Islet of Langerhans (tissue), 1 donor: Measurements from ENCODE around the gene KCTD4.
A peak's percentile ranks its signal among the peaks of the same experiment; 100 is the strongest.
"Not testable (repeated sequence)": the region's sequence is repeated elsewhere in the genome, so short reads cannot be mapped to it uniquely, and the experiment has no call there.

Source experiments
- FAIRE-seq: peaks from one replicate; lab custom pipeline; 2011; peaks lifted over from hg19 to GRCh38; lab: Jason Lieb, UNC

Gene KCTD4

GRCh38 chr13:45200701-45201232 is at the start of gene KCTD4:
Gene KCTD4, minus strand, starts transcription at chr13:45201045. Its CDS starts 6,478 bp downstream, at chr13:45194567.
- FAIRE-seq = no peak

DNA sequence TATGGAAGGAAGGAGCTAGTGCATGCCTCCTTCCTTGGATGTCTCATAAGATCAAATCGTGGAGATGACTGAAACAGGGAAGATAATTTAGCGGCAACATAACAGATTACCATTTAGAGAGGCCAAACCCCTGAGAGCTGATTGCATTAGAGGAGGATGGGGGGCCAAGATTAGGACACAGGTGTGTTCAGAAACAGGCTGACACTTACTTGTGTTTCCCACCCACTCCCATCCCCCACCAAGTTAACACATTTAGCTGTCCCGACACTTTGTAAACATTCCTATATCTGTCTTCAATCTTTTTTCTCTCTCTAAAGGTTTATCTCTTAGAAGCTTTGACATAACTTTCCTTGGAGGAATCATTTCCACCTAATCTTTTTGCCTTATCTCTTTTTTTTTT is 48.8 kb upstream of the KCTD4 start:
- FAIRE-seq = no peak

DNA sequence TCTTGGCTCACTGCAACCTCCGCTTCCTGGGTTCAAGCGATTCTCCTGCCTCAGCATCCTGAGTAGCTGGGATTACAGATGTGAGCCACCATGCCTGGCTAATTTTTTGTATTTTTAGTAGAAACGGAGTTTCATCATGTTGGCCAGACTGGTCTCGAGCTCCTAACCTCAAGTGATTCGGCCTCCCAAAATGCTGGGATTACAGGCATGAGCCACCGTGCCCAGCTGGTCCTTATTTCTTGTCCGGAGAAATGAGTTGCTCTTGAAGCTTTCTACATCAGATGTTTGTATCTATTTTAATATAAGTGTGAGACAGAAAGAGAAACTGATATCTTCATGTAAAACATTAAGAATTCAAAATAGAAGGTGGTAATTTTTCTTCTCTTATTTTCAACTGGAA is 43.9 kb upstream of the KCTD4 start:
- FAIRE-seq = not testable (repeated sequence)

DNA sequence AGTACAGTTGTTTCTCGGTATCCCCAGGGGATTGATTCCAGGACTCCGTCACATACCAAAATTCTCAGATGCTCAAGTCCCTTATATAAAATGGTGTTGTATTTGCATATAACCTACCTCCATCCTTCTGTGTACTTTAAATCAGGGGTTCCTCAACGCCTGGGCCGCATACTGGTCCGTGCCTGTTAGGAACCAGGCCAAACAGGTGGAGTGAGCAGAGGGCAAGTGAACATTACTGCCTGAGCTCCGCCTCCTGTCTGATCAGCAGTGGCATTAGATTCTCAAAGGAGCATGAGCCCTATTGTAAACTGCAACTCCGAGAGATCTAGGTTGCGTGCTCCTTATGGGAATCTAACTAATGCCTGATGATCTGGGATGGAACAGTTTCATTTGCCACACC is 42.2 kb upstream of the KCTD4 start:
- FAIRE-seq = no peak

DNA sequence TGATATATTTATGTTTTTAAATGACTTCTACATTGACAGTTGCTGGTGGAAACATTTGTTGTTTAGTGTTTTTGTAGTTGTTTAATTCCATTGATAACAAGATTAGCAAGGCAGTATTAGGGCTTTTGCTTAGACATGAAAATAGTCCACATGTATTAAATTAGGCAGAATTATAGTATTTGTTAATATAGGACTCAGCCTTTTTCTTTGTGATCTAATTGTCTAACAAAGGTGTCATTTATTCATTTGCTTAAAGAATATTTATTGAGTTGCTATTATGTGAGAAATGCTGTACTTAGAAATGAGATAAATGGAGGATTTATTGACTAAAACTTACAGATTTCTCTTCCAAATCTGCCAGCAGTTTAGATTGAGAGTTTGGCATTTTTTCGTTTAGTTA is 41.7 kb upstream of the KCTD4 start:
- FAIRE-seq = no peak

DNA sequence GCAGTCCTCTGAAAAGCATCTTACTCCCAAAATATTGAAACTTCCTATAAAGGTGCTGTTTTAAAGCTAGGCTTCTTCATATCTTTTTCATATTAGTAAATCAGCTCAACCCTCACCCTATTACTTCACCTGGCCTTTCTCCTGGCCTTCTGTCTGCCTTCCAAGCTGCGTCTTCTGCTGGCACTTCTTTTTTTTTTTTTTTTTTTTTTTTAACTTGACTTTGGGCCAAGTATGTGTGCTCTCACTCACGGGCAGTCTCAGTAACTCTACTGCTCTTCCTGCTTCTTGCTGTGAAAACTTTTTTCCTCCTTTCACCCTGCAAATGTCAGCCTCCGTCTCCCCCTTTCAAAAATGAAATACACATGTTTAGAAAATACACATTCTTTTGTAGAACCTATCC is 41.2 kb upstream of the KCTD4 start:
- FAIRE-seq = peak; percentile 91

- no peak for FAIRE-seq
These were observed 39.3 kb upstream of the KCTD4 start for GRCh38 chr13:45240143-45240542.

GRCh38 chr13:45238945-45239795 is 38.3 kb upstream of the KCTD4 start:
- FAIRE-seq = no peak

- no peak for FAIRE-seq
These were observed 31.7 kb upstream of the KCTD4 start for GRCh38 chr13:45232591-45232990.

DNA sequence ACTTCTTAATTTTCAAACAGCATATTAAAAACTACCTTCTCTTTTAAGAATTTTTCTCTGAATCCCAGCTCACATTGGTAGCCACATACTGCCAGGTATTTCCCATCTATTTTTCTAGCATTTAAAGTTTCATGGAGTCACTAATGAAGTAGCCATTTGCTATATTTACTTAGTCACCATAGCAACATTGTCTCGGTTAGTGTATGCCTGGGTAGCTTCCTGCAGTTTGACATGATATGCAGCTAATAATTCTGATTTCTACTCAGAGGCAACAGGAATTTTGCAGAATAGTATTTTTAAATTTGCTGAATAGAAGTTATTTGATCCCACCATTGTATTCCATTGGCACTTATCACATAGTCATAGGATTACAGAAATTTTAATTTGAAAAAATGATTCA is 30.9 kb upstream of the KCTD4 start:
- peak; percentile 99 for FAIRE-seq

GRCh38 chr13:45231305-45231704 is 30.5 kb upstream of the KCTD4 start:
- no peak for FAIRE-seq

DNA sequence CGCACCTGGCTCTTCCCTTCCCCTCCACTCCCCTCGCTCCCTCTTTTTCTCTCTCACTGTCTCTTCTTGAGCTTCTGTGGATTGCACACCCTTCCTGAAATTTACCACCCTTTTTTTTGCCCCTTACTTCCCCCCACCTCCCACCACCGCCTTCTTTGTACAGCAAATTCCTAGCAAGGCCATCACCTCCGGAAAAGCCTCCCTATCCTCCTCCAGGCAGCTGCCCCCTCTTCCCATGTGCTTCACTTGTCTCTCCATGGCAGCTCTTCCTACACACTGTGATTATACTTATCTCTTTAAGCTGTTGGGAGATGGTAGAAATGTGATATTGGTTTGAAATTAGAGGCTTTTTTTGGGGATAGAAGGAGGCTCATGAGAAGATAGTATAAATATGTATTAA is 28.3 kb upstream of the KCTD4 start:
- FAIRE-seq = no peak

DNA sequence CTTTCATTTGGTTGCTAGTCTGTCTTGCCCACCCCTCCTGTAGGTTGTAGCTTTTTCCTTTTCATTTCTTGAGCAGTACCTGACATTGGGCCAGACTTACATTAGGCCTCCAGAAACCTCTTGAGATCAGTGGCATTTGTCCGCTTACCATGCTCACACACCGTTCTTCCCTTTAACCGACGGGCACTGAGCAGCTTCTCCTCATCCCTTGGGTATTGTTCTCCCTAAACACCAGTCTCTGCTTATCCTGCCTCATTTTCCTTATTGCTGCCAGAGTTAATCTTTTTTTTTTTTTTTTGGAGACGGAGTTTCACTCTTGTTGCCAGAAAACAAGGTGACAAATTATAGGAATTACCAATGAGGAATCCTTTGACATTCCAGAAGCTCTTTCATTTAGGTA is 27.2 kb upstream of the KCTD4 start:
- FAIRE-seq = no peak

- FAIRE-seq = no peak
These were observed 25.2 kb upstream of the KCTD4 start for GRCh38 chr13:45226024-45226423.

- FAIRE-seq = no peak
These were observed 24.5 kb upstream of the KCTD4 start for GRCh38 chr13:45225370-45225769.

GRCh38 chr13:45224176-45224575 is 23.3 kb upstream of the KCTD4 start:
- FAIRE-seq = no peak

DNA sequence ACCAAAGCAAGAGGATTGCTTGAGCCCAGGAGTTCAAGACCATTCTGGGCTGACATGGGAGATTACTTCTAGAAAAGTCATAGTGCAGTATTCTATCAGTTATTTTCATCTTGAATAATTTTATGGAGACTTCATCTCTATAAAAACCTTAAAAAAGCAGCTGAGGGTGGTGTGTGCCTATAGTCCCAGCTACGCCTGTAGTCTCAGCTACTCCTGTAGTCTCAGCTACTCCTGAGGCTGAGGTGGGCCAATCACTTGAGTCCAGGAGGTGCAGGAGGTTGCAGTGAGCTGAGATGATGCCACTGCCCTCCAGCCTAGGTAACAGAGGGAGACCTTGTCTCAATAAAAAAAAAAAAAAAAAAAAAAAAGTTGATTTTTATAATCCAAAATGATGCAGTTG is 22.1 kb upstream of the KCTD4 start:
- FAIRE-seq = no peak

DNA sequence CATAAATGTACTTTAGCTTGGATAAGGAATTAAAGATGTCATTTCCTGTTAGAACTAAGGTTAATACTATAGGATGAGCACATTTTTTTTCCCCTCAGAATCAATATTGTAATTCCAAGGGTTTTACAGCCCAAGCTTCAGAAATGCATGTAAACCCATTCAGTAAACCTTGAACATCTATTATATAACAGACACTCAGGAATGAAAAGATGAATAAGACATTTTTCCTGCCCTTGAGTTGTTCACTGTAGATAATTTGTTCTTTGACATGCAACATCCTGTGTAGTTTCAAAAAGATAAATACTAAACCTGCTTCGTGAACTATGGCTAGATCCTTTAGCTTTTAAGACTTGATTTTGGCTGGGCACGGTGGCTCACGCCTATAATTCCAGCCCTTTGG is 21.7 kb upstream of the KCTD4 start:
- no peak for FAIRE-seq

- FAIRE-seq = no peak
These were observed 19.6 kb upstream of the KCTD4 start for GRCh38 chr13:45220403-45220802.

- peak; percentile 76 for FAIRE-seq
These were observed 19.1 kb upstream of the KCTD4 start for GRCh38 chr13:45219938-45220375.

GRCh38 chr13:45219123-45219891 is 18.5 kb upstream of the KCTD4 start:
- FAIRE-seq = peak; percentile 79

GRCh38 chr13:45218689-45219088 is 17.8 kb upstream of the KCTD4 start:
- FAIRE-seq = no peak

GRCh38 chr13:45216193-45216592 is 15.3 kb upstream of the KCTD4 start:
- FAIRE-seq = no peak
